ENCODE results near the gene GPR3.

- no peak for TF ChIP-seq ZNF138 (CRISPR knock-in tag; IDR thresholded peaks at IDR 0.05; ENCODE audit: low read depth)
- TF ChIP-seq ZNF430 (CRISPR knock-in tag; IDR thresholded peaks at IDR 0.05) = no peak
- no peak for TF ChIP-seq ZNF230 (CRISPR knock-in tag; IDR thresholded peaks at IDR 0.05)
- no peak for TF ChIP-seq ZNF224 (CRISPR knock-in tag; IDR thresholded peaks at IDR 0.05)
- TF ChIP-seq CTCF (CRISPR knock-in tag; IDR thresholded peaks at IDR 0.05) = no peak
- TF ChIP-seq SRF (IDR thresholded peaks at IDR 0.05; ENCODE audit: low read depth, low read length) = no peak
- TF ChIP-seq TGIF2 (CRISPR knock-in tag; IDR thresholded peaks at IDR 0.05) = no peak
- no peak for TF ChIP-seq PCBP2 (optimal IDR thresholded peaks at IDR 0.05; ENCODE audit: low read depth, low read length, poor library complexity, severe bottlenecking)
- no peak for TF ChIP-seq ZNF383 (CRISPR knock-in tag; IDR thresholded peaks at IDR 0.05; ENCODE audit: borderline replicate concordance)
- TF ChIP-seq DNMT1 (CRISPR knock-in tag; IDR thresholded peaks at IDR 0.05) = no peak
- no peak for TF ChIP-seq ZNF841 (CRISPR knock-in tag; IDR thresholded peaks at IDR 0.05; ENCODE audit: borderline replicate concordance)
- no peak for TF ChIP-seq SETDB1 (CRISPR knock-in tag; IDR thresholded peaks at IDR 0.05; ENCODE audit: borderline replicate concordance)
- no peak for TF ChIP-seq ATF4 (CRISPR knock-in tag; IDR thresholded peaks at IDR 0.05)
These were observed 43.3 kb downstream of the GPR3 start for GRCh38 chr1:27435566-27436203.
